H9 (cell line): ENCODE measurements around the gene DGUOK. TPM values are rescaled to one million over a fixed set of nuclear protein-coding genes. Genes with fewer than 3 reads are reported as not detected.
A peak's percentile ranks its signal among the peaks of the same experiment; 100 is the strongest.
"Not testable (repeated sequence)": the region's sequence is repeated elsewhere in the genome, so short reads cannot be mapped to it uniquely, and the experiment has no call there.

ENCODE experiments used
- DNase-seq: peaks from one replicate; pipeline ENCODE4 v3.0.0-alpha.2; 2017
- H2AFZ ChIP-seq: one replicate; pipeline ENCODE4 v1.6.1; 2013; ENCODE audit warnings: mild to moderate bottlenecking, low read length, control low read depth, moderate library complexity
- H2AK5ac ChIP-seq: 2 replicates; pipeline ENCODE4 v1.6.1; 2013; ENCODE audit warnings: low read length, control low read depth, mixed read lengths; ENCODE audit not compliant: insufficient read length
- H2BK120ac ChIP-seq: one replicate; pipeline ENCODE4 v1.6.1; 2013; ENCODE audit warnings: low read depth, mild to moderate bottlenecking, low read length, control low read depth, inconsistent platforms; ENCODE audit not compliant: poor library complexity, severe bottlenecking
- H2BK12ac ChIP-seq: 2 replicates; pipeline ENCODE4 v1.6.1; 2013; ENCODE audit warnings: low read length, control low read depth, mixed read lengths, low read depth; ENCODE audit not compliant: insufficient read length
- H2BK15ac ChIP-seq: 2 replicates; pipeline ENCODE4 v1.6.1; 2013; ENCODE audit warnings: low read depth, low read length, control low read depth
- H2BK20ac ChIP-seq: one replicate; pipeline ENCODE4 v1.6.1; 2013; ENCODE audit warnings: low read depth, mild to moderate bottlenecking, low read length, control low read depth, inconsistent platforms; ENCODE audit not compliant: poor library complexity, severe bottlenecking
- H2BK5ac ChIP-seq: 2 replicates; pipeline ENCODE4 v1.6.1; 2013; ENCODE audit warnings: low read length, control low read depth, mixed read lengths; ENCODE audit not compliant: insufficient read length
- H3K14ac ChIP-seq: 2 replicates; pipeline ENCODE4 v1.6.1; 2013; ENCODE audit warnings: low read length, control low read depth; ENCODE audit not compliant: insufficient read depth
- H3K18ac ChIP-seq: 2 replicates; pipeline ENCODE4 v1.6.1; 2013; ENCODE audit warnings: low read depth, mild to moderate bottlenecking, mixed read lengths, low read length, control low read depth; ENCODE audit not compliant: insufficient read length
- H3K23ac ChIP-seq: 2 replicates; pipeline ENCODE4 v1.6.1; 2013; ENCODE audit warnings: low read length, control low read depth, mixed read lengths, low read depth; ENCODE audit not compliant: insufficient read length
- H3K23me2 ChIP-seq: 2 replicates; pipeline ENCODE4 v1.6.1; 2013; ENCODE audit warnings: low read depth, mild to moderate bottlenecking, mixed read lengths, low read length, control low read depth; ENCODE audit not compliant: insufficient read length, poor library complexity, severe bottlenecking
- H3K27ac ChIP-seq: 2 replicates; pipeline ENCODE4 v1.5.1; 2013; ENCODE audit warnings: low read length, control low read depth, mixed read lengths, low read depth; ENCODE audit not compliant: insufficient read length
- H3K27me3 ChIP-seq: 2 replicates; pipeline ENCODE4 v1.6.1; 2013; ENCODE audit warnings: low read length, control low read depth, inconsistent platforms; ENCODE audit not compliant: insufficient read depth
- H3K4ac ChIP-seq: 2 replicates; pipeline ENCODE4 v1.6.1; 2013; ENCODE audit warnings: low read depth, mild to moderate bottlenecking, control low read depth, inconsistent platforms, low read length, moderate library complexity
- H3K4me1 ChIP-seq: 2 replicates; pipeline ENCODE4 v1.6.1; 2013; ENCODE audit warnings: low read length, control low read depth, inconsistent platforms; ENCODE audit not compliant: insufficient read depth
- H3K4me2 ChIP-seq: 2 replicates; pipeline ENCODE4 v1.6.1; 2013; ENCODE audit warnings: low read length, control low read depth, mixed read lengths; ENCODE audit not compliant: insufficient read length, insufficient read depth
- H3K56ac ChIP-seq: 2 replicates; pipeline ENCODE4 v1.6.1; 2013; ENCODE audit warnings: low read depth, mild to moderate bottlenecking, mixed read lengths, low read length, control low read depth; ENCODE audit not compliant: insufficient read length
- H3K79me1 ChIP-seq: 2 replicates; pipeline ENCODE4 v1.6.1; 2013; ENCODE audit warnings: low read depth, mild to moderate bottlenecking, moderate library complexity, low read length, control low read depth, inconsistent platforms; ENCODE audit not compliant: insufficient read depth, poor library complexity, severe bottlenecking
- H3K79me2 ChIP-seq: 2 replicates; pipeline ENCODE4 v1.6.1; 2013; ENCODE audit warnings: low read length, control low read depth, inconsistent platforms; ENCODE audit not compliant: insufficient read depth
- H3K9ac ChIP-seq: 2 replicates; pipeline ENCODE4 v1.6.1; 2013; ENCODE audit warnings: low read length, control low read depth, mixed read lengths; ENCODE audit not compliant: insufficient read length; ENCODE audit errors: extremely low read depth
- H3K9me3 ChIP-seq: one replicate; pipeline ENCODE4 v1.6.1; 2013; ENCODE audit warnings: low read depth, low read length, inconsistent platforms; ENCODE audit not compliant: control insufficient read depth
- H3T11ph ChIP-seq: one replicate; pipeline ENCODE4 v1.6.1; 2013; ENCODE audit warnings: mild to moderate bottlenecking, low read length, control low read depth, inconsistent platforms
- H4K20me1 ChIP-seq: one replicate; pipeline ENCODE4 v1.6.1; 2013; ENCODE audit not compliant: control insufficient read depth, insufficient read length, insufficient read depth
- H4K5ac ChIP-seq: 2 replicates; pipeline ENCODE4 v1.6.1; 2013; ENCODE audit warnings: low read depth, mild to moderate bottlenecking, mixed read lengths, low read length, control low read depth; ENCODE audit not compliant: insufficient read length
- H4K8ac ChIP-seq: replicated peaks from 2 replicates; pipeline ENCODE4 v1.6.1; 2013; ENCODE audit warnings: low read length, control low read depth, mixed read lengths, low read depth; ENCODE audit not compliant: insufficient read length
- H4K91ac ChIP-seq: 2 replicates; pipeline ENCODE4 v1.6.1; 2013; ENCODE audit warnings: low read depth, mild to moderate bottlenecking, moderate library complexity, mixed read lengths, low read length, control low read depth; ENCODE audit not compliant: insufficient read length
- H3K27ac Mint-ChIP-seq, 3 experiments: 2 replicates in 2 of 3; 3 replicates in 1 of 3; pipeline ENCODE4 v1.8.0; 2020 to 2021; ENCODE audit warnings: mixed read lengths in 3 of 3, mild to moderate bottlenecking in 1 of 3, moderate library complexity in 1 of 3
- H3K27me3 Mint-ChIP-seq: 2 replicates; pipeline ENCODE4 v1.8.0; 2021; ENCODE audit warnings: low read depth, mild to moderate bottlenecking, moderate library complexity, mixed read lengths
- H3K36me3 Mint-ChIP-seq, 3 experiments: 2 replicates in 2 of 3; 3 replicates in 1 of 3; pipeline ENCODE4 v1.8.0; 2020 to 2021; ENCODE audit warnings: low read depth in 3 of 3, mixed read lengths in 3 of 3; ENCODE audit not compliant: insufficient read depth in 1 of 3
- H3K4me1 Mint-ChIP-seq, 2 experiments: 2 replicates each; pipeline ENCODE4 v1.8.0; 2020; ENCODE audit warnings: mixed read lengths in 2 of 2
- H3K4me3 Mint-ChIP-seq, 2 experiments: 2 replicates in 1 of 2; 3 replicates in 1 of 2; pipeline ENCODE4 v1.8.0; 2020 to 2021; ENCODE audit warnings: mild to moderate bottlenecking in 2 of 2, mixed read lengths in 2 of 2, moderate library complexity in 1 of 2
- H3K9me3 Mint-ChIP-seq, 2 experiments: 2 replicates in 1 of 2; 3 replicates in 1 of 2; pipeline ENCODE4 v1.8.0; 2020; ENCODE audit warnings: mild to moderate bottlenecking in 2 of 2, mixed read lengths in 2 of 2, moderate library complexity in 1 of 2
- WGBS: extraction: QIAGEN DNeasy Blood & Tissue Kit; methylation state at CpG from one replicate; pipeline ENCODE4 v1.1.7; 2013; ENCODE audit warnings: missing lambda C conversion rate, low lambda C conversion rate, mixed read lengths; ENCODE audit not compliant: insufficient read length; ENCODE audit errors: extremely low coverage; 5-methylcytosine and 5-hydroxymethylcytosine counted together
- total RNA-seq: library from RNA; stranded (reverse); gene quantifications from 2 replicates; pipeline ENCODE4 v1.2.1, GENCODE V29; 2021
- TF ChIP-seq, protein P1 (sequence below): fragments of 200-600 bp; sonication (generic); conservative IDR thresholded peaks from 3 replicates; pipeline ENCODE4 v1.8.0; 2021; ENCODE audit warnings: antibody characterized with exemption, mild to moderate bottlenecking

Gene DGUOK
- total RNA-seq, 1 experiment from 2014 or later = 98.5 TPM

DNA sequence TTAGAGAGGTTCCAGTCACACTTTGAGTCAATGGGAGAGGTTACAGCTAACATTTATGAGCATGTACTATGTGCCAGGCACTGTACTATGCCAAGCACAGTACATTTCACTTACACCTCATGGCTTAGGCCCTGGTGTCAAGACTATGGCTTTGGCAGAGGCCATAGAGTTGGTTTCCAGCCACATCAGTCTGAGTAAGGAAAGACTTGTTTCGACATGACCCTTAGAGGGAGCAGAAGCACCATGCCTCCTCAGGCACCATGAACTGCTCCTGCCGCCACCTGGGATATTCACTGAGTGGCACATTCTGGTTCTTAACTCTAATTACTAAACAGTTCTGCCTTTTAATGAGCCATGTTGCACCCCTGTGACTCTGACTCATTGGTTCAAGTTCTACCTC lies 12.7 kb downstream of the DGUOK start:
- DNase-seq = peak; percentile 45
- no peak overlapping the region for H3K4me2 ChIP-seq

DNA sequence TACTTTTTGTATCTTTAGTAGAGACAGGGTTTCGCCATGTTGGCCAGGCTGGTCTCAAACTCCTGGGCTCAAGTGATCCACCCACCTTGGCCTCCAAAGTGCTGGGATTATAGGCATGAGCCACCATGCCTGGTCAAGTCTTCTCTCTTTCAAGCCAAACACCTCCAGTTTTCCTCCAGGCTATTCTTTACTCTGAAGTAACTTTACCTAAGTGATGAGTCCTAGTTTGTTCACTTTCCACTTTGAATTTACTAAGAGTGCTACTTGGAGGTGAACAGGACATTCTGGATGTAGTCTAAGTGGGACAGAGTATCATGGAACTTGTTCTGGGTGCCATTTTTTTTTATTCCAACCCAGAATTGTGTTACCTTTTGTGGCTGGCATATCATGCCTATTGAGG lies 13.4 kb downstream of the DGUOK start:
- not testable (repeated sequence) for H3K9me3 ChIP-seq, H2AFZ ChIP-seq, H4K8ac ChIP-seq, H3K23me2 ChIP-seq, H3K4me3 Mint-ChIP-seq, H2BK120ac ChIP-seq, H2BK20ac ChIP-seq, H3K4me2 ChIP-seq, H4K20me1 ChIP-seq, H3K4me1 Mint-ChIP-seq, H3K27ac ChIP-seq, H3K27me3 Mint-ChIP-seq, H3K27me3 ChIP-seq, H2BK12ac ChIP-seq, H3K14ac ChIP-seq, H3K56ac ChIP-seq, H4K5ac ChIP-seq, H4K91ac ChIP-seq, H3K9ac ChIP-seq, H3K18ac ChIP-seq, H3K4ac ChIP-seq, H3T11ph ChIP-seq, H2AK5ac ChIP-seq, H3K4me1 ChIP-seq, H3K23ac ChIP-seq, H2BK15ac ChIP-seq, H2BK5ac ChIP-seq, DNase-seq, H3K9me3 Mint-ChIP-seq
- WGBS = no CpG with 5 or more reads among the region's 1 CpG
- H3K79me2 ChIP-seq = peaks cover 15% of the 10 kb centered on the region
- H3K27ac Mint-ChIP-seq = peak overlapping the region in 1 of 3 experiments; percentile 75; a peak in 1 of 7 replicates
- H3K36me3 Mint-ChIP-seq = peaks cover 2 to 38% (median 18%) of the 10 kb centered on the region in 3 experiments; a peak in 5 of 7 replicates
- peaks cover 11% of the 10 kb centered on the region for H3K79me1 ChIP-seq

More for the DNA sequence above, 12.7 kb downstream of the DGUOK start:
- Histone ChIP-seq H2AFZ (no peak overlapping the region), H3K56ac (no peak overlapping the region), H4K20me1 (peaks cover 3% of the 10 kb centered on the region), H4K91ac (no peak overlapping the region), H2BK12ac (no peak overlapping the region), H3K9me3 (no peaks in the 10 kb centered on the region), H3K4me1 (no peaks in the 10 kb centered on the region), H3K27ac (no peak overlapping the region), H3K79me2 (peaks cover 15% of the 10 kb centered on the region), H3K23me2 (no peaks in the 10 kb centered on the region), H2BK20ac (no peak overlapping the region), H3K27me3 (no peaks in the 10 kb centered on the region), H3K18ac (no peak overlapping the region), H4K8ac (no peak overlapping the region), H2AK5ac (no peak overlapping the region), H3K4ac (no peak overlapping the region), H3T11ph (no peak overlapping the region), H3K79me1 (peaks cover 7% of the 10 kb centered on the region), H2BK15ac (no peak overlapping the region), H3K9ac (no peak overlapping the region), H3K14ac (no peak overlapping the region), H2BK120ac (no peak overlapping the region), H2BK5ac (no peak overlapping the region), H3K23ac (no peak overlapping the region), H4K5ac (no peak overlapping the region)
- no peaks in the 10 kb centered on the region for H3K27me3 Mint-ChIP-seq
- H3K36me3 Mint-ChIP-seq = peaks cover under 1 to 32% (median 14%) of the 10 kb centered on the region in 3 experiments; a peak in 5 of 7 replicates
- no peak overlapping the region for H3K4me3 Mint-ChIP-seq
- WGBS = no CpG with 5 or more reads among the region's 2 CpGs
- H3K9me3 Mint-ChIP-seq = no peaks in the 10 kb centered on the region
- H3K27ac Mint-ChIP-seq = peak overlapping the region in 1 of 3 experiments; percentile 75; a peak in 1 of 7 replicates
- H3K4me1 Mint-ChIP-seq = peaks cover 0 to 3% of the 10 kb centered on the region in 2 experiments; a peak in 1 of 4 replicates
- TF ChIP-seq, protein P1, sequence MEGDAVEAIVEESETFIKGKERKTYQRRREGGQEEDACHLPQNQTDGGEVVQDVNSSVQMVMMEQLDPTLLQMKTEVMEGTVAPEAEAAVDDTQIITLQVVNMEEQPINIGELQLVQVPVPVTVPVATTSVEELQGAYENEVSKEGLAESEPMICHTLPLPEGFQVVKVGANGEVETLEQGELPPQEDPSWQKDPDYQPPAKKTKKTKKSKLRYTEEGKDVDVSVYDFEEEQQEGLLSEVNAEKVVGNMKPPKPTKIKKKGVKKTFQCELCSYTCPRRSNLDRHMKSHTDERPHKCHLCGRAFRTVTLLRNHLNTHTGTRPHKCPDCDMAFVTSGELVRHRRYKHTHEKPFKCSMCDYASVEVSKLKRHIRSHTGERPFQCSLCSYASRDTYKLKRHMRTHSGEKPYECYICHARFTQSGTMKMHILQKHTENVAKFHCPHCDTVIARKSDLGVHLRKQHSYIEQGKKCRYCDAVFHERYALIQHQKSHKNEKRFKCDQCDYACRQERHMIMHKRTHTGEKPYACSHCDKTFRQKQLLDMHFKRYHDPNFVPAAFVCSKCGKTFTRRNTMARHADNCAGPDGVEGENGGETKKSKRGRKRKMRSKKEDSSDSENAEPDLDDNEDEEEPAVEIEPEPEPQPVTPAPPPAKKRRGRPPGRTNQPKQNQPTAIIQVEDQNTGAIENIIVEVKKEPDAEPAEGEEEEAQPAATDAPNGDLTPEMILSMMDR = peak; percentile 42; the same call in 2 of the 3 replicates
